PC-9 (cell line): ENCODE data around the gene SEC24C. TPM values are rescaled to one million over a fixed set of nuclear protein-coding genes. Genes with fewer than 3 reads are reported as not detected.

ENCODE experiments used
- BruUV-seq: library from RNA; stranded (reverse); fragments of 400-500 nt; replicated peaks from 2 replicates; lab custom pipeline; 2021; lab: Mats Ljungman, UMichigan
- CTCF ChIA-PET: fragments of 300-600 bp; sonication (Branson Sonifier 250); formaldehyde crosslinking; loops from one replicate; lab custom pipeline; 2022; ENCODE audit warnings: antibody characterized with exemption; lab: Charles Lee
- POLR2A ChIA-PET: fragments of 300-600 bp; sonication (Branson Sonifier 250); formaldehyde crosslinking; loops from one replicate; lab custom pipeline; 2022; ENCODE audit warnings: antibody characterized with exemption; ENCODE audit not compliant: unreplicated experiment; lab: Charles Lee
- DNase-seq, 2 experiments: peaks; one replicate each; pipeline versions ENCODE4 v3.0.0 to v3.0.0-alpha.2; 2015 to 2022; ENCODE audit warnings: mixed read lengths in 1 of 2
- H2AFZ ChIP-seq: fragments of 200-600 bp; sonication (generic); 2 replicates; pipeline ENCODE4 v1.8.1; 2017; ENCODE audit warnings: antibody characterized with exemption
- H3F3A ChIP-seq: fragments of 200-600 bp; sonication (generic); 2 replicates; pipeline ENCODE4 v1.8.1; 2017; ENCODE audit warnings: antibody characterized with exemption, mild to moderate bottlenecking, low read depth; ENCODE audit not compliant: insufficient read depth
- H3K27ac ChIP-seq: fragments of 200-600 bp; sonication (generic); 2 replicates; pipeline ENCODE4 v1.6.1; 2016; ENCODE audit warnings: mixed run types
- H3K27me3 ChIP-seq: fragments of 200-600 bp; sonication (generic); 2 replicates; pipeline ENCODE4 v1.6.1; 2016; ENCODE audit warnings: low read depth, mixed run types; ENCODE audit not compliant: insufficient read depth
- H3K36me3 ChIP-seq: fragments of 200-600 bp; sonication (generic); 2 replicates; pipeline ENCODE4 v1.6.1; 2016; ENCODE audit warnings: low read depth, mixed run types
- H3K4me1 ChIP-seq: fragments of 200-600 bp; sonication (generic); replicated peaks from 2 replicates; pipeline ENCODE4 v1.6.1; 2016; ENCODE audit warnings: mixed run types; ENCODE audit not compliant: insufficient read depth
- H3K4me2 ChIP-seq: fragments of 200-600 bp; sonication (generic); 2 replicates; pipeline ENCODE4 v1.6.1; 2017; ENCODE audit warnings: mixed run types
- H3K4me3 ChIP-seq: fragments of 200-600 bp; sonication (generic); 2 replicates; pipeline ENCODE4 v1.6.1; 2016; ENCODE audit warnings: mixed run types
- H3K79me2 ChIP-seq: fragments of 200-600 bp; sonication (generic); 2 replicates; pipeline ENCODE4 v1.6.1; 2017; ENCODE audit warnings: low read depth, mixed run types
- H3K9me2 ChIP-seq: fragments of 200-600 bp; sonication (generic); 2 replicates; pipeline ENCODE4 v1.8.1; 2017; ENCODE audit warnings: mild to moderate bottlenecking; ENCODE audit not compliant: insufficient read depth
- H3K9me3 ChIP-seq: fragments of 200-600 bp; sonication (generic); 2 replicates; pipeline ENCODE4 v1.8.1; 2016; ENCODE audit warnings: low read depth; ENCODE audit not compliant: insufficient read depth
- H4K20me1 ChIP-seq: fragments of 200-600 bp; sonication (generic); 2 replicates; pipeline ENCODE4 v1.8.1; 2017; ENCODE audit not compliant: insufficient read depth
- EZH2 ChIP-seq: fragments of 200-600 bp; sonication (generic); IDR thresholded peaks from 2 replicates; pipeline ENCODE4 v1.8.0; 2017; ENCODE audit warnings: antibody characterized with exemption, low read depth
- intact Hi-C: fragments of 100-400 bp; cut with micrococcal nuclease; formaldehyde crosslinking; loops from one replicate; pipeline ENCODE4 v1.10.0; 2022; ENCODE audit not compliant: unreplicated experiment
- total RNA-seq: library from RNA; stranded (reverse); gene quantifications from 2 replicates; pipeline ENCODE4 v1.2.3, GENCODE V29; 2021
- TF ChIP-seq, protein P1 (sequence below): fragments of 200-600 bp; sonication (generic); conservative IDR thresholded peaks from 2 replicates; pipeline ENCODE4 v1.6.1; 2017; ENCODE audit warnings: mixed run types, antibody characterized with exemption, mild to moderate bottlenecking, moderate library complexity

SEC24C gene
- total RNA-seq, 1 experiment from 2014 or later, result 105 TPM

DNA sequence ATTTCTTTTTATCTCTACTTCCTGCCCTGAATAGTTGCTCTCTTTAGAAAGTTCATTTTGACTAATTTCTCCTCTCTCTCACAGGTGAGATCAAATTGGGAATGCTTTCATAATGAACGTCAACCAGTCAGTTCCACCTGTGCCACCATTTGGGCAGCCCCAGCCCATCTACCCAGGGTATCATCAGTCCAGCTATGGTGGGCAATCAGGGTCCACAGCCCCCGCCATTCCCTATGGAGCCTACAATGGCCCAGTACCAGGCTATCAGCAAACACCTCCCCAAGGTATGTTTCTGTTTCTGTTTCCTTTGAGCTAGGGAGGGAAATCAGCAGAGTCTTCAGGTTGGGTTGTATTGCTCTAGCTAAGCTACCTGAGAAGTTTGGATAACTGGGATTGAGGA is 2.5 kb downstream of the SEC24C start:
- CTCF ChIA-PET, result no interaction called here
- peaks cover 53% of the 10 kb centered on the region for H3K36me3 ChIP-seq
- peaks cover 28% of the 10 kb centered on the region for H3K4me1 ChIP-seq
- BruUV-seq, result TSS peak; percentile 0
- POLR2A ChIA-PET, result interaction anchor here (0.5 to 0.7 kb wide), 2 partner anchors 252 to 518 kb away, joined by 3 to 7 read pairs; no protein-coding TSS in a partner anchor
- intact Hi-C loops, result no loop called here
- TF ChIP-seq, protein P1, sequence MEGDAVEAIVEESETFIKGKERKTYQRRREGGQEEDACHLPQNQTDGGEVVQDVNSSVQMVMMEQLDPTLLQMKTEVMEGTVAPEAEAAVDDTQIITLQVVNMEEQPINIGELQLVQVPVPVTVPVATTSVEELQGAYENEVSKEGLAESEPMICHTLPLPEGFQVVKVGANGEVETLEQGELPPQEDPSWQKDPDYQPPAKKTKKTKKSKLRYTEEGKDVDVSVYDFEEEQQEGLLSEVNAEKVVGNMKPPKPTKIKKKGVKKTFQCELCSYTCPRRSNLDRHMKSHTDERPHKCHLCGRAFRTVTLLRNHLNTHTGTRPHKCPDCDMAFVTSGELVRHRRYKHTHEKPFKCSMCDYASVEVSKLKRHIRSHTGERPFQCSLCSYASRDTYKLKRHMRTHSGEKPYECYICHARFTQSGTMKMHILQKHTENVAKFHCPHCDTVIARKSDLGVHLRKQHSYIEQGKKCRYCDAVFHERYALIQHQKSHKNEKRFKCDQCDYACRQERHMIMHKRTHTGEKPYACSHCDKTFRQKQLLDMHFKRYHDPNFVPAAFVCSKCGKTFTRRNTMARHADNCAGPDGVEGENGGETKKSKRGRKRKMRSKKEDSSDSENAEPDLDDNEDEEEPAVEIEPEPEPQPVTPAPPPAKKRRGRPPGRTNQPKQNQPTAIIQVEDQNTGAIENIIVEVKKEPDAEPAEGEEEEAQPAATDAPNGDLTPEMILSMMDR, result no peak
- no peak for TF ChIP-seq EZH2
- H3K79me2 ChIP-seq, result peaks cover 80% of the 10 kb centered on the region
- no peaks in the 10 kb centered on the region; the same call in 1 of the 2 replicates for H3K9me2 ChIP-seq
- peaks cover 17% of the 10 kb centered on the region; the same call in 1 of the 2 replicates for H4K20me1 ChIP-seq
- no peak overlapping the region for H2AFZ ChIP-seq
- no peak overlapping the region for H3K27ac ChIP-seq
- H3K4me2 ChIP-seq, result no peak overlapping the region
- peaks cover 22% of the 10 kb centered on the region for H3F3A ChIP-seq
- no peak overlapping the region for H3K4me3 ChIP-seq
- no peaks in the 10 kb centered on the region for H3K27me3 ChIP-seq
- H3K9me3 ChIP-seq, result no peaks in the 10 kb centered on the region
- DNase-seq, result no peak

DNA sequence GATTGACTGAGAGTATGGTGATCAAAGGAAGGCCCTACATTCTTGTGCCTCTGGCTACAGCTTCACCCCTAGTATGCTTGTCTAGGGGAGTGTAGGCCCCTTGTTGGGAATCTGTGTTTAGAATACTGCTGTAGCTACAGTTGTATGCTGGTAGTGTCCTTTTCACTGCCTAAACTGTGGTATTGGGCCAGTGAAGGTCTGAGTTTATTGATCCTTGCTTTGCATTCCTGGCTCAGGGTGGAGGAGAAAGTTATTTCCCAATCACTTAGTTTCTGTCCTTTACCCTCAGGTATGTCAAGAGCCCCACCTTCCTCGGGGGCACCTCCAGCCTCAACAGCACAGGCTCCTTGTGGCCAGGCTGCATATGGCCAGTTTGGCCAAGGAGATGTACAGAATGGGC is 6.6 kb downstream of the SEC24C start:
- H3K79me2 ChIP-seq, result peaks cover 51% of the 10 kb centered on the region
- H2AFZ ChIP-seq, result no peak overlapping the region
- intact Hi-C loops, result no loop called here
- peaks cover 5% of the 10 kb centered on the region; the same call in 1 of the 2 replicates for H3F3A ChIP-seq
- peaks cover 65% of the 10 kb centered on the region for H3K36me3 ChIP-seq
- no peaks in the 10 kb centered on the region for H3K9me2 ChIP-seq
- peaks cover 20% of the 10 kb centered on the region for H4K20me1 ChIP-seq
- H3K4me1 ChIP-seq, result peaks cover 4% of the 10 kb centered on the region; the same call in 1 of the 2 replicates
- ChIA-PET CTCF (no interaction called here), POLR2A (no interaction called here)
- no peaks in the 10 kb centered on the region for H3K27me3 ChIP-seq
- no peak overlapping the region for H3K27ac ChIP-seq
- DNase-seq, result no peak
- no TSS peak for BruUV-seq
- H3K4me3 ChIP-seq, result no peak overlapping the region
- no peaks in the 10 kb centered on the region for H3K9me3 ChIP-seq
- no peak for TF ChIP-seq EZH2
- TF ChIP-seq, protein P1, result no peak
- no peak overlapping the region for H3K4me2 ChIP-seq

DNA sequence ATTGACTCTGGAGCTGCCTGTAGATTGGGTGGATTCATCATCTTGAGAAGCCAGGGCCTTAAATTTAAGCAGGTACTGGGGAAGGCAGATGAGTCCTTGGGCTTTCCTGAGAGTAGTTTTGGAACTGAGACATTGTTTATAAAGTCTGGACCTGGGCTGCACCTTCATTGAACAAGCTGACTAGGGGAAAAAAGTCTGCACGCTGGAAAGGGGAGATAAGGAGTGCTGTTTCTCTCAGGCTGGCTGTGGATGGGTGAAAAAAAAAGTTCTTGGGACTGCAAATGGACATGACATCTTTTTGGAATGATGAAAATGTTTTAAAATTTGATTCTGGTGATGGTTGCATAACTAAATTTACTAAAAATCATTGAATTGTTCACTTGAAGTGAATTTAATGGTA is 12.0 kb downstream of the SEC24C start:
- H3K4me1 ChIP-seq, result no peaks in the 10 kb centered on the region; the same call in 1 of the 2 replicates
- H4K20me1 ChIP-seq, result peaks cover 23% of the 10 kb centered on the region
- peaks cover 5% of the 10 kb centered on the region; the same call in 1 of the 2 replicates for H3F3A ChIP-seq
- H3K79me2 ChIP-seq, result peaks cover 15% of the 10 kb centered on the region
- ChIA-PET CTCF (no interaction called here), POLR2A (interaction anchor here (0.6 kb wide), 1 partner anchor 10 kb away, joined by 3 read pairs; no protein-coding TSS in a partner anchor)
- H3K36me3 ChIP-seq, result peaks cover 48% of the 10 kb centered on the region
- H3K27ac ChIP-seq, result no peak overlapping the region
- H2AFZ ChIP-seq, result no peak overlapping the region
- no peak overlapping the region for H3K4me2 ChIP-seq
- no peaks in the 10 kb centered on the region for H3K9me2 ChIP-seq
- no peak overlapping the region for H3K4me3 ChIP-seq
- H3K27me3 ChIP-seq, result no peaks in the 10 kb centered on the region
- H3K9me3 ChIP-seq, result no peaks in the 10 kb centered on the region
- TF ChIP-seq, protein P1, result no peak
- TF ChIP-seq EZH2, result no peak
- intact Hi-C loops, result no loop called here
- DNase-seq, result no peak
- no TSS peak for BruUV-seq
